ENCODE data around the gene PNMA6F. TPM values are rescaled to one million over a fixed set of nuclear protein-coding genes. Genes with fewer than 3 reads are reported as not detected.
"Not testable (repeated sequence)": the region's sequence is repeated elsewhere in the genome, so short reads cannot be mapped to it uniquely, and the experiment has no call there.

The PNMA6F gene
- polyA plus RNA-seq, 1 experiment, result not detected

DNA sequence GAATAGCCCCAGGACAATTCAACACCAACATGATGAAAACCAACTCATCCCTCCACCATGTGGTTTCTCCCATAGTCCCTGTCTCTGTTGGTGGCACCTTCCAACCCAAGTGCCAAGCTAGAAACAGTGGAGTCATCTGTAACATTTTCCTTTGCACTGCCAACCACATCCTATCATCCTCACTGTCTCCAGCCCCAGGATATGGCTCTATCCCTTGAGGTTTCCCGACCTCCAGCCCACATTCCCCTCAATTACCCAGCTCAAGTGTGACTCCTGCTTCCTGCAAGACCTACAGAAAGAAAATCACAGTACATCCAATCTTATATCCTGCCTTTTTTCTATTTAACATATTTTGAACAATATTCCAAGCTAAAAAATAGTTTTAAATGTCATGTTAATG, 24.2 kb downstream of the PNMA6F start:
- TF ChIP-seq, protein P1, sequence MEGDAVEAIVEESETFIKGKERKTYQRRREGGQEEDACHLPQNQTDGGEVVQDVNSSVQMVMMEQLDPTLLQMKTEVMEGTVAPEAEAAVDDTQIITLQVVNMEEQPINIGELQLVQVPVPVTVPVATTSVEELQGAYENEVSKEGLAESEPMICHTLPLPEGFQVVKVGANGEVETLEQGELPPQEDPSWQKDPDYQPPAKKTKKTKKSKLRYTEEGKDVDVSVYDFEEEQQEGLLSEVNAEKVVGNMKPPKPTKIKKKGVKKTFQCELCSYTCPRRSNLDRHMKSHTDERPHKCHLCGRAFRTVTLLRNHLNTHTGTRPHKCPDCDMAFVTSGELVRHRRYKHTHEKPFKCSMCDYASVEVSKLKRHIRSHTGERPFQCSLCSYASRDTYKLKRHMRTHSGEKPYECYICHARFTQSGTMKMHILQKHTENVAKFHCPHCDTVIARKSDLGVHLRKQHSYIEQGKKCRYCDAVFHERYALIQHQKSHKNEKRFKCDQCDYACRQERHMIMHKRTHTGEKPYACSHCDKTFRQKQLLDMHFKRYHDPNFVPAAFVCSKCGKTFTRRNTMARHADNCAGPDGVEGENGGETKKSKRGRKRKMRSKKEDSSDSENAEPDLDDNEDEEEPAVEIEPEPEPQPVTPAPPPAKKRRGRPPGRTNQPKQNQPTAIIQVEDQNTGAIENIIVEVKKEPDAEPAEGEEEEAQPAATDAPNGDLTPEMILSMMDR (IDR thresholded peaks at IDR 0.05; ENCODE audit: low read depth, low read length), result no peak
- ChIA-PET POLR2A (no interaction called here), CTCF (no interaction called here)
- Histone ChIP-seq H3K27me3 (ENCODE audit: control insufficient read depth, insufficient read depth, low read length) (no peaks in the 10 kb centered on the region), H3K27ac (ENCODE audit: low read depth, low read length) (no peak overlapping the region), H3K4me3 (ENCODE audit: low read depth, low read length) (no peak overlapping the region), H3K9me3 (ENCODE audit: control insufficient read depth, insufficient read depth, low read length) (no peaks in the 10 kb centered on the region)
- no peak for DNase-seq (ENCODE audit: low read depth, low spot score)

GRCh38 chrX:153293485-153294071, 28.0 kb downstream of the PNMA6F start:
- CTCF ChIA-PET; POLR2A ChIA-PET; H3K27me3 ChIP-seq (ENCODE audit: control insufficient read depth, insufficient read depth, low read length); H3K4me3 ChIP-seq (ENCODE audit: low read depth, low read length); H3K9me3 ChIP-seq (ENCODE audit: control insufficient read depth, insufficient read depth, low read length); H3K27ac ChIP-seq (ENCODE audit: low read depth, low read length); DNase-seq (ENCODE audit: low read depth, low spot score): not testable (repeated sequence)

GRCh38 chrX:153288807-153289206, 32.8 kb downstream of the PNMA6F start:
- CTCF ChIA-PET; H3K4me3 ChIP-seq (ENCODE audit: low read depth, low read length); H3K27ac ChIP-seq (ENCODE audit: low read depth, low read length); H3K27me3 ChIP-seq (ENCODE audit: control insufficient read depth, insufficient read depth, low read length); POLR2A ChIA-PET; H3K9me3 ChIP-seq (ENCODE audit: control insufficient read depth, insufficient read depth, low read length); DNase-seq (ENCODE audit: low read depth, low spot score): not testable (repeated sequence)

GRCh38 chrX:153285678-153286077, 35.9 kb downstream of the PNMA6F start:
- H3K27ac ChIP-seq (ENCODE audit: low read depth, low read length); H3K9me3 ChIP-seq (ENCODE audit: control insufficient read depth, insufficient read depth, low read length); H3K4me3 ChIP-seq (ENCODE audit: low read depth, low read length); CTCF ChIA-PET; H3K27me3 ChIP-seq (ENCODE audit: control insufficient read depth, insufficient read depth, low read length); POLR2A ChIA-PET; DNase-seq (ENCODE audit: low read depth, low spot score): not testable (repeated sequence)

GRCh38 chrX:153283982-153284381, 37.6 kb downstream of the PNMA6F start:
- H3K27me3 ChIP-seq (ENCODE audit: control insufficient read depth, insufficient read depth, low read length); H3K9me3 ChIP-seq (ENCODE audit: control insufficient read depth, insufficient read depth, low read length); CTCF ChIA-PET; POLR2A ChIA-PET; H3K27ac ChIP-seq (ENCODE audit: low read depth, low read length); H3K4me3 ChIP-seq (ENCODE audit: low read depth, low read length); DNase-seq (ENCODE audit: low read depth, low spot score): not testable (repeated sequence)

DNA sequence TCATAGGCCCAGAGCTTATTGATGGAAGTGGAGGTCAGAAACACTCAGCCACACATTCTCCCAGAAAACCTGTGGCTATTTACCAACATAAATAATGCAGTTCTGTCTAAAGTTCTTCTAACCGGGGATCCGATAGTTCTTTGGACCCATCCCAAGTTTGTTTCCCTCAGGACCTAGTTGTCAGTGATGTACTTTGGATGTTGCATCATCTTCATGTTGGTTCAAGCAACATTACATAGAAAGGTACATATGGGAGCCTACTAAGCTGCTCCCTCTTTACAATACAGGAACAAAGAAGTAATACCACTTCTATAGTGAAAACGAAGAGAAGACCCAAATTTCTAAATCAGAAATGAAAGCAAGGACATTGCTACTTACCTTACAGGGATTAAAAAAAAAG, 39.8 kb downstream of the PNMA6F start:
- not testable (repeated sequence) for H3K9me3 ChIP-seq (ENCODE audit: control insufficient read depth, insufficient read depth, low read length)

DNA sequence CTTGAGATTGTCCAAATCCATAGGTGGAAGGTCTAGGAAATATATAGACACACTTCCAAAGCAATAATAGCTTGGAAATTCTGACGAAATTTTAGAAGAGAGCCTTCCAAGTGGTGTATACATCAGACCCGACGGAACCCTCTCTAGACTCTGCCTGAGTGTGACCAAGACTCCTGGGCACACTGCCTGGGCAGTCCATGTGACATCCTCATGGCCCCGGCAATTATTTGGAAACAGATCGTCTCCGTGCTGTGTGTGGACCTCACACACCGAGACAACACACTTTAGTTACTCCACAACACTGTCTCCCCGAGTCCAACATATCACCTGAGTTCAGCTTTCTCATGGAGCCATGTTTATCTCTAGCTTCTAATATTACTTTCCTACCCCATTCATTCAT, 42.3 kb downstream of the PNMA6F start:
- not testable (repeated sequence) for H3K27ac ChIP-seq (ENCODE audit: low read depth, low read length); DNase-seq (ENCODE audit: low read depth, low spot score)

More for the DNA sequence above, 39.8 kb downstream of the PNMA6F start:
- H3K27me3 ChIP-seq (ENCODE audit: control insufficient read depth, insufficient read depth, low read length); H3K4me3 ChIP-seq (ENCODE audit: low read depth, low read length); H3K27ac ChIP-seq (ENCODE audit: low read depth, low read length); DNase-seq (ENCODE audit: low read depth, low spot score); CTCF ChIA-PET; POLR2A ChIA-PET: not testable (repeated sequence)

DNA sequence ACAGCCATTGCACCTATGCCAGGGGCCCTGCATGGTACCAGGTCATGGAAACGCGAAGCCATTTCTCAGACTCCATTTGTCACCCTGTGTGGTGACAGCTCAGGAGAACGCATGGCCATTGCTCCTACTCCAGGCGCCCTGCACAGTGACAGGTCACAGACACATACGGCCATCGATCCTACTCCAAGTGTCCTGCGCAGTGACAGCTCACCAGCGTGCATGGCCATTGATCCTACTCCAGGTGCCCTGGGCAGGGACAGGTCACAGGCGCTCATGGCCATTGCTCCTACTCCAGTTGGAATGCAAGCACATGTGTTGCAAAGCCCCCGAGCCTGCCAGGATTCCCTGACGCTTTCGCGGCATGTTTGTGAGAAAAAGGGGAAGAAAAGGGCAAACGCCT, 45.5 kb downstream of the PNMA6F start:
- CTCF ChIA-PET, result not testable (repeated sequence)

More for the DNA sequence above, 42.3 kb downstream of the PNMA6F start:
- H3K9me3 ChIP-seq (ENCODE audit: control insufficient read depth, insufficient read depth, low read length); H3K4me3 ChIP-seq (ENCODE audit: low read depth, low read length); H3K27me3 ChIP-seq (ENCODE audit: control insufficient read depth, insufficient read depth, low read length); CTCF ChIA-PET; POLR2A ChIA-PET: not testable (repeated sequence)

DNA sequence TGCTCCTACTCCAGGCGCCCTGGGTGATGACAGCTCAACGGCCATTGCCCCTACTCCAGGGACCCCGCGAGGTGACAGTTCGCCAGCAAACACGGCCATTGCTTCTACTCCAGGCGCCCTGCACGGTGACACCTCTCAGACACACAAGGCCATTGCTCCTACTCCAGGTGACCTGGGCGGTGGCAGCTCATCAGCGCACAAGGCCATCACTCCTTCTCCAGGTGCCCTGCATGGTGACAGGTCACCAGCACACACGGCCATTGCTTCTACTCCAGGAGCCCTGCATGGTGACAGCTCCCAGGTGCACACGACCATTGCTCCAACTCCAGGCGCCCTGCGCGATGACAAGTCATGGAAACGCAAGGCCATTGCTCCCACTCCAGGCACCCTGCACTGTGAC, 46.1 kb downstream of the PNMA6F start:
- H3K4me3 ChIP-seq (ENCODE audit: low read depth, low read length); DNase-seq (ENCODE audit: low read depth, low spot score); POLR2A ChIA-PET; H3K9me3 ChIP-seq (ENCODE audit: control insufficient read depth, insufficient read depth, low read length); H3K27me3 ChIP-seq (ENCODE audit: control insufficient read depth, insufficient read depth, low read length); CTCF ChIA-PET; H3K27ac ChIP-seq (ENCODE audit: low read depth, low read length): not testable (repeated sequence)

More for the DNA sequence above, 45.5 kb downstream of the PNMA6F start:
- H3K27ac ChIP-seq (ENCODE audit: low read depth, low read length); DNase-seq (ENCODE audit: low read depth, low spot score); H3K9me3 ChIP-seq (ENCODE audit: control insufficient read depth, insufficient read depth, low read length); H3K27me3 ChIP-seq (ENCODE audit: control insufficient read depth, insufficient read depth, low read length); H3K4me3 ChIP-seq (ENCODE audit: low read depth, low read length); POLR2A ChIA-PET: not testable (repeated sequence)

- H3K4me3 ChIP-seq (ENCODE audit: low read depth, low read length); H3K27ac ChIP-seq (ENCODE audit: low read depth, low read length); POLR2A ChIA-PET; H3K27me3 ChIP-seq (ENCODE audit: control insufficient read depth, insufficient read depth, low read length); H3K9me3 ChIP-seq (ENCODE audit: control insufficient read depth, insufficient read depth, low read length); DNase-seq (ENCODE audit: low read depth, low spot score); CTCF ChIA-PET: not testable (repeated sequence)
Observed at GRCh38 chrX:153272584-153272983, 49.0 kb downstream of the PNMA6F start.

DNA sequence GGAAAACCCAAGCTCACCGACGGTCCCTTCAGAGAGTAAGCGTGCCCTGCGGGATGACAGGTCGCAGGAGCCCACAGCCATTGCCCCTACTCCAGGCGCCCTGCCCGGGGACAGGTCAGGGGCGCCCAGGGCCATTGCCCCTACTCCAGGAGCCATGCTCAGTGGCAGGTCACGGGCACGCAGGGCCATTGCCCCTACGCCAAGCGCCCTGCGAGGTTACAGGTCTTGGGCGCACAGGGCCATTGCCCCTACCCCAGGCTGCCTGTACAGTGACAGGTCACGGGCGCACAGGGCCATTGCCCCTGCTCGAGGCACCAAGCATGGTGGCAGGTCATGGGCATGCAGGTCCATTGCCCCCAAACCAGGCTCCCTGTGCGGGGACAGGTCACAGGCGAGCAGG, 49.5 kb downstream of the PNMA6F start:
- not testable (repeated sequence) for DNase-seq (ENCODE audit: low read depth, low spot score)

More for the DNA sequence above, 49.5 kb downstream of the PNMA6F start:
- H3K27me3 ChIP-seq (ENCODE audit: control insufficient read depth, insufficient read depth, low read length); H3K9me3 ChIP-seq (ENCODE audit: control insufficient read depth, insufficient read depth, low read length); CTCF ChIA-PET; H3K4me3 ChIP-seq (ENCODE audit: low read depth, low read length); H3K27ac ChIP-seq (ENCODE audit: low read depth, low read length); POLR2A ChIA-PET: not testable (repeated sequence)

Measured in AG04450 (cell line).